ENCODE results near the gene PINK1.

Gene PINK1

GRCh38 chr1:20685741-20686140 lies 52.5 kb downstream of the PINK1 start:
- no peak overlapping the region for H3K4me3 ChIP-seq (ENCODE audit: low read length)
- DNase-seq (ENCODE audit: low read depth) = no peak
- TF ChIP-seq, protein P1, sequence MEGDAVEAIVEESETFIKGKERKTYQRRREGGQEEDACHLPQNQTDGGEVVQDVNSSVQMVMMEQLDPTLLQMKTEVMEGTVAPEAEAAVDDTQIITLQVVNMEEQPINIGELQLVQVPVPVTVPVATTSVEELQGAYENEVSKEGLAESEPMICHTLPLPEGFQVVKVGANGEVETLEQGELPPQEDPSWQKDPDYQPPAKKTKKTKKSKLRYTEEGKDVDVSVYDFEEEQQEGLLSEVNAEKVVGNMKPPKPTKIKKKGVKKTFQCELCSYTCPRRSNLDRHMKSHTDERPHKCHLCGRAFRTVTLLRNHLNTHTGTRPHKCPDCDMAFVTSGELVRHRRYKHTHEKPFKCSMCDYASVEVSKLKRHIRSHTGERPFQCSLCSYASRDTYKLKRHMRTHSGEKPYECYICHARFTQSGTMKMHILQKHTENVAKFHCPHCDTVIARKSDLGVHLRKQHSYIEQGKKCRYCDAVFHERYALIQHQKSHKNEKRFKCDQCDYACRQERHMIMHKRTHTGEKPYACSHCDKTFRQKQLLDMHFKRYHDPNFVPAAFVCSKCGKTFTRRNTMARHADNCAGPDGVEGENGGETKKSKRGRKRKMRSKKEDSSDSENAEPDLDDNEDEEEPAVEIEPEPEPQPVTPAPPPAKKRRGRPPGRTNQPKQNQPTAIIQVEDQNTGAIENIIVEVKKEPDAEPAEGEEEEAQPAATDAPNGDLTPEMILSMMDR (conservative IDR thresholded peaks at IDR 0.05; ENCODE audit: low read depth, low read length) = no peak

DNA sequence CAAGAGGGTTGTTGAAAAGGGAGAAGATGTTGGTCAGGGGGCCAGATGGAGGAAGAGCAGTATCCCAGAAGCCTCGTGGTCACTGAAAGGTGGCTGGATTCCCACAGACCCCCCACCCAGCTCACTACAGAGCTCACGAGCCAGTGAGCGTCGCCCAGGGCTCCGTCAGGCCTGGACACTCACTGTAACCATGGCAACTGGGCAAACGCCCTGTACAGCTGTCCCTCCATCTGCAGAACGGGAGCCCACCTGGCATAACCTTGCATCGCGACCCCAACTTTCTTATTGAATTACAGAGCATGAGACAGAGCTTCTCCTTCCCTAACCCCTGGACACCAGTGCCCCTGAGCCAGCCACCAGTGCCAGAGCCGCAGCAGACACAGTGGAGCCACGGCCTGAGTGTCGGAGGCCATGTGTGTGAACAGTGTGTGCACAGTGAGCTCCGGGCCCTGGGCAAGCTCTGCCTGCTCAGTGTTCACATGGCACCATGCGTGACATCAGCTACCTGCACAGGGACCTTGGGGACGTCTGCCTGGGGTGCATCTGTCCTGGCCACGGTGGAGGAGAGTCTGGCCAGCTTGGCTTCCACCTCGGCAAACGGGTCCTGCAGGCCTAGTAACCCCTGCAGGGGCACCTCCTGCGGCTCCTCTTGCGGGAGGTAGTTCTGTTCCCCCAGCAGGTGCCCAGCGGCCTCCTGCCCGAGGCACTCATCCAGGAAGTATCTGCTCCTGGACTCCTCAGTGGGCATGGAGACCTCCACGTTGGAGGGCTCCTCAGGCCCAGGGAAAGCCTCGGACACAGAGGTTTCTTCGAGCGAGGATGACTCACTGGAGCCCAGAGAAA lies 53.8 kb downstream of the PINK1 start:
- TF ChIP-seq, protein P1 (conservative IDR thresholded peaks at IDR 0.05; ENCODE audit: low read depth, low read length) = no peak
- no peak for DNase-seq (ENCODE audit: low read depth)
- H3K4me3 ChIP-seq (ENCODE audit: low read length) = no peak overlapping the region

DNA sequence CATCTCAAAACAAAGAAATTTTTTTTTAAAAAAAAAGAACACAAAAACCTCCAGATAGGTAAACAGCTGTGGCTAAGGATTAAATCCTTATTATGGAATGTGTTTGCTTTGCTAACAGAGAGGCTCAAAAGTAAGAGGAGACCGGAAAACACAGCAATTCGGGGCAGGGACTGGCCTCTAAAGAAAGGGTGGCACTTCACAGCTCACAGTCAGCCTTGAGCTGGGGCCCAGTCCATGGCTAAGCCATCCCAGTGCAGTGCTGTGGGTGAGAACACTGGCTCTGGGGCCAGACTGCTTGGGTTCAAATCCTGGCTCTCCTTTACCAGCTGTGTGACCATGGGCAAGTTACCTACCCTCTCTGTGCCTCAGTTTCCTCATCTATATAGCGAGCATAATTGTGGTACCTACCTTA lies 56.4 kb downstream of the PINK1 start:
- TF ChIP-seq, protein P1 (conservative IDR thresholded peaks at IDR 0.05; ENCODE audit: low read depth, low read length) = no peak
- no peak for DNase-seq (ENCODE audit: low read depth)
- no peak overlapping the region for H3K4me3 ChIP-seq (ENCODE audit: low read length)

- no peak for DNase-seq (ENCODE audit: low read depth)
- H3K4me3 ChIP-seq (ENCODE audit: low read length) = no peak overlapping the region
- TF ChIP-seq, protein P1 (conservative IDR thresholded peaks at IDR 0.05; ENCODE audit: low read depth, low read length) = no peak
Measured at GRCh38 chr1:20691872-20692271, 58.6 kb downstream of the PINK1 start.

DNA sequence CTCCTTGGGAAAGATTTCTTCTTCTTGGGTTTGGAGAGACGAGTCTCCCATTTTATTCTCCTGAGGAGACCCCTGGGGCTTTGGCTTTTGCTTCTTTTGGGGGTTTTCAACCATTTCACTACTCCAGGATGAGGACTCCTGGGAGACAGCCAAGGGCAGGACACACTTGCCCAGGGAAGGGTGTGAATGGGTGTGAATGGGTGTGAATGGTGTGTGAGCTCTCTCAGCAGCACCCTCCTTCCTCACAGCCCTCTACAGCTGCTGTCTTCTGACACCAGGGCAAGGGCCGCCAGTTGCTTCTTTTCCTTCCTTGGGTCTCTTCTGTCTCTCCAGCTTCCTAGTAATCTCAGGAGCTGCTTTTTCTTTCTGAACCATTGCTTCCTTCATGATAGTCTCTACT lies 60.4 kb downstream of the PINK1 start:
- TF ChIP-seq, protein P1 (conservative IDR thresholded peaks at IDR 0.05; ENCODE audit: low read depth, low read length) = no peak
- H3K4me3 ChIP-seq (ENCODE audit: low read length) = no peak overlapping the region
- no peak for DNase-seq (ENCODE audit: low read depth)

- H3K4me3 ChIP-seq (ENCODE audit: low read length) = no peak overlapping the region
- no peak for DNase-seq (ENCODE audit: low read depth)
- TF ChIP-seq, protein P1 (conservative IDR thresholded peaks at IDR 0.05; ENCODE audit: low read depth, low read length) = no peak
Measured at GRCh38 chr1:20695515-20695914, 62.3 kb downstream of the PINK1 start.
